Measurements from ENCODE around the gene CRABP2. TPM values are rescaled to one million over a fixed set of nuclear protein-coding genes. Genes with fewer than 3 reads are reported as not detected.

Gene CRABP2
- total and polyA plus RNA-seq, 2 donors (not counting 1 experiment from before 2014, with no cell fraction given) = 0.89 to 1.2 TPM

DNA sequence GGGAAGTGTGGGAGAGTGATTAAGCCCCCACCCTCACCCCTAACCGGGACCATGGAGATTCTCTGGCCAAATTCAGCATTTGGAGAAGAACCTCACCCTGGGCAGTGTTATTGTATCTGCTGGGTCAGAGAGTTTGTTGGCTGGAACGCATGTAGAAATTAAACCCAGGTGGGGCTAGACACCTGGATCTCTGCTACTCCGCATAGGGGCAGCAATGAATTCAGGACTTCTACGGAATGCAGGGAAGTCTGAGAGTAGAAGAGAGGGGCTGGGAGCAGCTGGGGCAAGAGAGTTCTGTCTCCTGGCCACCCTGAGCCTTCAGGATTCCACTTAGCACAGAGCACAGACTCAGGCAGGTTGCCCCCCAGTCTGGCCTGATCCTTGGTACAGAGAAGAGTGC lies 3.6 kb upstream of the CRABP2 start:
- no peak overlapping the region for H3K27ac Mint-ChIP-seq
- intact Hi-C loops (cut with micrococcal nuclease) = loop anchor here (5.0 kb wide), 1 partner anchor 153 kb away; the partner anchor contains the start of gene NTRK1
- peaks cover 6% of the 10 kb centered on the region for H3K27me3 Mint-ChIP-seq
- Histone ChIP-seq H3K27me3 (replicated peaks in 1 of 4; ENCODE audit: control extremely low read depth in 1 of 4, control insufficient read depth in 3 of 4, insufficient read depth in 4 of 4, low read length in 3 of 4) (peaks cover under 1 to 26% (median 15%) of the 10 kb centered on the region in 4 experiments), H2AFZ (ENCODE audit: insufficient read depth, low read depth, low read length, poor library complexity, severe bottlenecking) (no peak overlapping the region), H3K27ac (ENCODE audit: low read length in 2 of 2) (no peak overlapping the region), H4K20me1 (ENCODE audit: control insufficient read depth, insufficient read depth, low read length, poor library complexity, severe bottlenecking) (peaks cover 7% of the 10 kb centered on the region), H3K4me2 (replicated peaks; ENCODE audit: low read depth, low read length, poor library complexity, severe bottlenecking) (no peak overlapping the region), H3K4me3 (ENCODE audit: control extremely low read depth in 1 of 5, extremely low read depth in 1 of 5, insufficient read depth in 1 of 5, low read depth in 2 of 5, low read length in 4 of 5) (no peak overlapping the region), H3K9ac (ENCODE audit: low read length) (no peak overlapping the region), H3K79me2 (ENCODE audit: control insufficient read depth, insufficient read depth, low read length) (no peaks in the 10 kb centered on the region), H3K36me3 (replicated peaks in 1 of 2; ENCODE audit: control extremely low read depth in 1 of 2, control insufficient read depth in 1 of 2, extremely low read depth in 1 of 2, insufficient read depth in 2 of 2, low read length in 1 of 2) (no peaks in the 10 kb centered on the region), H3K9me3 (ENCODE audit: control extremely low read depth in 1 of 3, control insufficient read depth in 2 of 3, insufficient read depth in 1 of 3, low read length in 2 of 3) (no peaks in the 10 kb centered on the region), H3K4me1 (ENCODE audit: control insufficient read depth in 2 of 2, insufficient read depth in 2 of 2, low read length in 2 of 2) (peaks cover 24 to 28% of the 10 kb centered on the region in 2 donors)
- TF ChIP-seq, protein P1, sequence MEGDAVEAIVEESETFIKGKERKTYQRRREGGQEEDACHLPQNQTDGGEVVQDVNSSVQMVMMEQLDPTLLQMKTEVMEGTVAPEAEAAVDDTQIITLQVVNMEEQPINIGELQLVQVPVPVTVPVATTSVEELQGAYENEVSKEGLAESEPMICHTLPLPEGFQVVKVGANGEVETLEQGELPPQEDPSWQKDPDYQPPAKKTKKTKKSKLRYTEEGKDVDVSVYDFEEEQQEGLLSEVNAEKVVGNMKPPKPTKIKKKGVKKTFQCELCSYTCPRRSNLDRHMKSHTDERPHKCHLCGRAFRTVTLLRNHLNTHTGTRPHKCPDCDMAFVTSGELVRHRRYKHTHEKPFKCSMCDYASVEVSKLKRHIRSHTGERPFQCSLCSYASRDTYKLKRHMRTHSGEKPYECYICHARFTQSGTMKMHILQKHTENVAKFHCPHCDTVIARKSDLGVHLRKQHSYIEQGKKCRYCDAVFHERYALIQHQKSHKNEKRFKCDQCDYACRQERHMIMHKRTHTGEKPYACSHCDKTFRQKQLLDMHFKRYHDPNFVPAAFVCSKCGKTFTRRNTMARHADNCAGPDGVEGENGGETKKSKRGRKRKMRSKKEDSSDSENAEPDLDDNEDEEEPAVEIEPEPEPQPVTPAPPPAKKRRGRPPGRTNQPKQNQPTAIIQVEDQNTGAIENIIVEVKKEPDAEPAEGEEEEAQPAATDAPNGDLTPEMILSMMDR (IDR thresholded peaks at IDR 0.05) = no peak
- no peak for TF ChIP-seq EZH2 (IDR thresholded peaks at IDR 0.05; ENCODE audit: borderline replicate concordance, insufficient read depth, low read depth, low read length, poor library complexity, severe bottlenecking)
- POLR2A ChIA-PET = no interaction called here
- H3K9me3 Mint-ChIP-seq (ENCODE audit: insufficient read depth) = no peaks in the 10 kb centered on the region
- H3K4me1 Mint-ChIP-seq = peaks cover 29% of the 10 kb centered on the region
- no peak overlapping the region for H3K4me3 Mint-ChIP-seq
- no peak for DNase-seq
- 98% methylated on average over 3 of the region's 4 CpGs for WGBS (ENCODE audit: insufficient coverage)
- CTCF ChIA-PET = interaction anchor here (1.4 to 7.6 kb wide), 2 partner anchors 19 to 32 kb away, joined by 3 to 80 read pairs; partner anchors contain the start of gene NES
- no peak for ATAC-seq (ENCODE audit: low read depth)

DNA sequence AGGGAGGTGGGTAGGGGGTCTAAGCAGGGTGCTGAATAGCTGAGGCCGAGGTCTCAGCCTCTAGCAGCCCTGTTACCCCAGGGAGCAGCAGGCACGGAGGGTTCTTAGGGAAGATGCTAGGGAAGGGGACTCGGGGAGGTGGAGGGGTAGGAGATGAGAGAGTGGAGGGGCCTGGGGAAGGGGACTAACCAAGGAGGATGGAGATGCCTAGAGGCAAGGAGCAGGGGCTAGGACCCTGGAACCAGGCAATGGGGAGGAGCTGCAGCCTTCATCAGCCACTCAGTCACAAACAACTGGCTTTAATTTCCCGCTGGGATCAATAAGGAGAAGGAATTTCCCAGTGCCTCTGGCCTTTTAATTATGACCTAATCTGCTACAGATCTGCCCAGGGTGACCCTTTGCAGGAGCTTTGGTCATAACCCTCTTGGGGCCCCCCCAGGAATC lies 2.9 kb upstream of the CRABP2 start:
- Histone ChIP-seq H3K4me2 (replicated peaks; ENCODE audit: low read depth, low read length, poor library complexity, severe bottlenecking) (no peak overlapping the region), H3K27ac (ENCODE audit: low read length in 2 of 2) (no peak overlapping the region), H3K36me3 (replicated peaks in 1 of 2; ENCODE audit: control extremely low read depth in 1 of 2, control insufficient read depth in 1 of 2, extremely low read depth in 1 of 2, insufficient read depth in 2 of 2, low read length in 1 of 2) (no peaks in the 10 kb centered on the region), H3K9me3 (ENCODE audit: control extremely low read depth in 1 of 3, control insufficient read depth in 2 of 3, insufficient read depth in 1 of 3, low read length in 2 of 3) (peaks cover 0 to 3% (median 0%) of the 10 kb centered on the region in 3 donors), H2AFZ (ENCODE audit: insufficient read depth, low read depth, low read length, poor library complexity, severe bottlenecking) (no peak overlapping the region), H3K27me3 (replicated peaks in 1 of 4; ENCODE audit: control extremely low read depth in 1 of 4, control insufficient read depth in 3 of 4, insufficient read depth in 4 of 4, low read length in 3 of 4) (peaks cover 3 to 34% (median 22%) of the 10 kb centered on the region in 4 experiments), H3K4me3 (ENCODE audit: control extremely low read depth in 1 of 5, extremely low read depth in 1 of 5, insufficient read depth in 1 of 5, low read depth in 2 of 5, low read length in 4 of 5) (no peak overlapping the region), H3K9ac (ENCODE audit: low read length) (no peak overlapping the region), H3K4me1 (ENCODE audit: control insufficient read depth in 2 of 2, insufficient read depth in 2 of 2, low read length in 2 of 2) (peaks cover 28% of the 10 kb centered on the region in 2 donors), H3K79me2 (ENCODE audit: control insufficient read depth, insufficient read depth, low read length) (no peaks in the 10 kb centered on the region), H4K20me1 (ENCODE audit: control insufficient read depth, insufficient read depth, low read length, poor library complexity, severe bottlenecking) (peaks cover 7% of the 10 kb centered on the region)
- intact Hi-C loops (cut with micrococcal nuclease) = loop anchor here (5.0 kb wide), 1 partner anchor 154 kb away; the partner anchor contains the start of gene NTRK1
- peaks cover 13% of the 10 kb centered on the region for H3K27me3 Mint-ChIP-seq
- TF ChIP-seq, protein P1 (IDR thresholded peaks at IDR 0.05) = no peak
- no peak for TF ChIP-seq EZH2 (IDR thresholded peaks at IDR 0.05; ENCODE audit: borderline replicate concordance, insufficient read depth, low read depth, low read length, poor library complexity, severe bottlenecking)
- WGBS (ENCODE audit: insufficient coverage) = 48% methylated on average over 3 of the region's 4 CpGs
- ATAC-seq (ENCODE audit: low read depth) = no peak
- DNase-seq = no peak
- H3K4me1 Mint-ChIP-seq = peaks cover 32% of the 10 kb centered on the region
- no peak overlapping the region for H3K4me3 Mint-ChIP-seq
- ChIA-PET POLR2A (no interaction called here), CTCF (interaction anchor here (7.6 kb wide), 1 partner anchor 18 kb away, joined by 80 read pairs; no protein-coding TSS in a partner anchor)
- no peaks in the 10 kb centered on the region for H3K9me3 Mint-ChIP-seq (ENCODE audit: insufficient read depth)
- H3K27ac Mint-ChIP-seq = no peak overlapping the region
